Measurements from ENCODE around the gene HPN.

DNA sequence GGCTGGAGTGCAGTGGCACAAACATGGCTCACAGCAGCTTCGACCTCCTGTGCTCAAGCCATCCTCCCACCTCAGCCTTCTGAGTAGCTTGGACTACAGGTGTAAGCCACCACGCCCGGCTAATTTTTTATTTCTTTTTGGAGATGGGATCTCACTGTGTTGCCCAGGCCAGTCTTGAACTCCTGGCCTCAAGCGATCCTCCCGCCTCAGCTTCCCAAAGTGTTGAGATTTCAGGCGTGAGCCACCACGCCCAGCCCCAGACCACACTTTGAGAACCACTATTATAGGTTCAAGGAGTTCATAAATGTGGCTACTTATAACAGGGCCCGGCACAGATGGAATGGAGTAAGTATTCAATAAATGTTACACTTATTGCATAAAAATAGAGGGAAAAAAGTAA, 14.5 kb upstream of the HPN start:
- no peak for TF ChIP-seq CTCF (conservative IDR thresholded peaks at IDR 0.05; ENCODE audit: low read depth in 2 of 2)
- no peak for TF ChIP-seq JUNB (IDR thresholded peaks at IDR 0.05; ENCODE audit: unreplicated experiment)
- no peak for TF ChIP-seq EZH2phosphoT487 (IDR thresholded peaks at IDR 0.05; ENCODE audit: unreplicated experiment)
- TF ChIP-seq POLR2AphosphoS5 (IDR thresholded peaks at IDR 0.05; ENCODE audit: low read depth), result no peak

All from GM23338 (cell line).